Neural crest cell (in vitro differentiated cells): ENCODE data around the gene POU2F1. TPM values are rescaled to one million over a fixed set of nuclear protein-coding genes. Genes with fewer than 3 reads are reported as not detected.

Source experiments
- DNase-seq: peaks from one replicate; pipeline ENCODE4 v3.0.0; 2021; ENCODE audit warnings: low read depth, mixed read lengths, low spot score
- H3K27ac Mint-ChIP-seq: one replicate; pipeline ENCODE4 v1.8.0; 2021; ENCODE audit warnings: mild to moderate bottlenecking, mixed read lengths; ENCODE audit not compliant: unreplicated experiment
- H3K27me3 Mint-ChIP-seq: 2 replicates; pipeline ENCODE4 v1.8.0; 2021; ENCODE audit warnings: low read depth, mild to moderate bottlenecking, mixed read lengths
- H3K36me3 Mint-ChIP-seq: 2 replicates; pipeline ENCODE4 v1.8.0; 2021; ENCODE audit warnings: low read depth, mild to moderate bottlenecking, mixed read lengths
- H3K4me1 Mint-ChIP-seq: 2 replicates; pipeline ENCODE4 v1.8.0; 2021; ENCODE audit warnings: mixed read lengths
- H3K4me3 Mint-ChIP-seq: one replicate; pipeline ENCODE4 v1.8.0; 2021; ENCODE audit warnings: mild to moderate bottlenecking, mixed read lengths
- H3K9me3 Mint-ChIP-seq: 2 replicates; pipeline ENCODE4 v1.8.0; 2021; ENCODE audit warnings: mixed read lengths
- CTCF ChIP-seq: fragments of 200-600 bp; sonication (generic); conservative IDR thresholded peaks from 2 replicates; pipeline ENCODE4 v1.5.0; 2021; ENCODE audit warnings: antibody characterized with exemption, mild to moderate bottlenecking
- total RNA-seq: library from RNA; stranded (reverse); gene quantifications from 2 replicates; pipeline ENCODE4 v1.2.1, GENCODE V29; 2021

The POU2F1 gene
- total RNA-seq, 1 donor from 2014 or later, result 40.1 TPM

- no peaks in the 10 kb centered on the region for H3K27me3 Mint-ChIP-seq
- no peak for TF ChIP-seq CTCF
- no peak overlapping the region for H3K27ac Mint-ChIP-seq
- peaks cover 3% of the 10 kb centered on the region for H3K36me3 Mint-ChIP-seq
- H3K4me1 Mint-ChIP-seq, result peaks cover 22% of the 10 kb centered on the region
- H3K9me3 Mint-ChIP-seq, result no peaks in the 10 kb centered on the region
- no peak overlapping the region for H3K4me3 Mint-ChIP-seq
- no peak for DNase-seq
Measured at GRCh38 chr1:167419245-167419644, 198.6 kb downstream of the POU2F1 start.

- Mint-ChIP-seq H3K9me3 (no peaks in the 10 kb centered on the region), H3K27me3 (no peaks in the 10 kb centered on the region), H3K4me3 (no peak overlapping the region), H3K27ac (no peak overlapping the region), H3K4me1 (peaks cover 28% of the 10 kb centered on the region), H3K36me3 (peaks cover 3% of the 10 kb centered on the region)
- no peak for DNase-seq
- TF ChIP-seq CTCF, result no peak
Measured at GRCh38 chr1:167420510-167420909, 199.8 kb downstream of the POU2F1 start.

GRCh38 chr1:167423684-167424619 is 203.3 kb downstream of the POU2F1 start:
- peaks cover 14% of the 10 kb centered on the region for H3K4me1 Mint-ChIP-seq
- H3K9me3 Mint-ChIP-seq, result no peaks in the 10 kb centered on the region
- DNase-seq, result no peak
- TF ChIP-seq CTCF, result no peak
- H3K36me3 Mint-ChIP-seq, result peaks cover 3% of the 10 kb centered on the region
- no peaks in the 10 kb centered on the region for H3K27me3 Mint-ChIP-seq
- H3K27ac Mint-ChIP-seq, result peak overlapping the region; percentile 57
- no peak overlapping the region for H3K4me3 Mint-ChIP-seq

GRCh38 chr1:167425482-167425881 is 204.8 kb downstream of the POU2F1 start:
- Mint-ChIP-seq H3K36me3 (no peaks in the 10 kb centered on the region), H3K4me1 (peaks cover 22% of the 10 kb centered on the region), H3K4me3 (no peak overlapping the region), H3K27ac (no peak overlapping the region), H3K27me3 (no peaks in the 10 kb centered on the region), H3K9me3 (no peaks in the 10 kb centered on the region)
- no peak for DNase-seq
- TF ChIP-seq CTCF, result no peak

GRCh38 chr1:167426716-167427115 is 206.0 kb downstream of the POU2F1 start:
- TF ChIP-seq CTCF, result no peak
- no peak for DNase-seq
- H3K9me3 Mint-ChIP-seq, result no peaks in the 10 kb centered on the region
- H3K27me3 Mint-ChIP-seq, result no peaks in the 10 kb centered on the region
- peaks cover 31% of the 10 kb centered on the region for H3K4me1 Mint-ChIP-seq
- H3K27ac Mint-ChIP-seq, result no peak overlapping the region
- H3K4me3 Mint-ChIP-seq, result no peak overlapping the region
- H3K36me3 Mint-ChIP-seq, result no peaks in the 10 kb centered on the region
